ENCODE measurements around the gene AHCYL2. TPM values are rescaled to one million over a fixed set of nuclear protein-coding genes. Genes with fewer than 3 reads are reported as not detected.

Gene AHCYL2
- polyA plus RNA-seq, 1 experiment = 13.3 TPM

DNA sequence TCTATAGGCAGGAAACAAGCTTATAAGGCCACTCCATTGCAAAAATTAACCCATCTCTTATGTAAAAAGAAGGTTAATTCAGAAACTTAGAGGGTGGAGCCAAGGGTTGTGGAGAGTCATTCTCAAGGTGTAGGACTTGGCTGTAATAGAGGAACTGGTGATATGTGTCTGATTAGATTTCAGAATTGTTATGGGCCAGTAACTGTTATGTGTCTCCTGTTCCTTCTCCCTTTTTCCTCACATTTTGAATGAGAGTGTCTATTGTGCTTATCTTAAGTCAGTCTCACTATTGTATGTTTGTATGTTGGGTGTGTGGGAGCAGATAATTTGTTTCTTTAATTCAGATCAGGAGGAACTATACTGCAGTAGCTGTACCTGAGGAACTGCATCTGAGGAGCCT lies 49.1 kb downstream of the AHCYL2 start:
- CTCF ChIA-PET = interaction anchor here (1.5 to 4.1 kb wide), 2 partner anchors 11 to 55 kb away, joined by 4 to 42 read pairs; no protein-coding TSS in a partner anchor
- H3K27ac ChIP-seq (ENCODE audit: low read depth, low read length) = no peak overlapping the region
- TF ChIP-seq, protein P1, sequence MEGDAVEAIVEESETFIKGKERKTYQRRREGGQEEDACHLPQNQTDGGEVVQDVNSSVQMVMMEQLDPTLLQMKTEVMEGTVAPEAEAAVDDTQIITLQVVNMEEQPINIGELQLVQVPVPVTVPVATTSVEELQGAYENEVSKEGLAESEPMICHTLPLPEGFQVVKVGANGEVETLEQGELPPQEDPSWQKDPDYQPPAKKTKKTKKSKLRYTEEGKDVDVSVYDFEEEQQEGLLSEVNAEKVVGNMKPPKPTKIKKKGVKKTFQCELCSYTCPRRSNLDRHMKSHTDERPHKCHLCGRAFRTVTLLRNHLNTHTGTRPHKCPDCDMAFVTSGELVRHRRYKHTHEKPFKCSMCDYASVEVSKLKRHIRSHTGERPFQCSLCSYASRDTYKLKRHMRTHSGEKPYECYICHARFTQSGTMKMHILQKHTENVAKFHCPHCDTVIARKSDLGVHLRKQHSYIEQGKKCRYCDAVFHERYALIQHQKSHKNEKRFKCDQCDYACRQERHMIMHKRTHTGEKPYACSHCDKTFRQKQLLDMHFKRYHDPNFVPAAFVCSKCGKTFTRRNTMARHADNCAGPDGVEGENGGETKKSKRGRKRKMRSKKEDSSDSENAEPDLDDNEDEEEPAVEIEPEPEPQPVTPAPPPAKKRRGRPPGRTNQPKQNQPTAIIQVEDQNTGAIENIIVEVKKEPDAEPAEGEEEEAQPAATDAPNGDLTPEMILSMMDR (IDR thresholded peaks at IDR 0.05; ENCODE audit: low read depth, low read length) = no peak
- POLR2A ChIA-PET = no interaction called here
- no peaks in the 10 kb centered on the region for H3K27me3 ChIP-seq (ENCODE audit: control insufficient read depth, insufficient read depth, low read length)
- H3K4me3 ChIP-seq (ENCODE audit: low read depth, low read length) = no peak overlapping the region
- no peak for DNase-seq (ENCODE audit: low read depth, low spot score)
- H3K9me3 ChIP-seq (ENCODE audit: control insufficient read depth, insufficient read depth, low read length) = peaks cover 12% of the 10 kb centered on the region

DNA sequence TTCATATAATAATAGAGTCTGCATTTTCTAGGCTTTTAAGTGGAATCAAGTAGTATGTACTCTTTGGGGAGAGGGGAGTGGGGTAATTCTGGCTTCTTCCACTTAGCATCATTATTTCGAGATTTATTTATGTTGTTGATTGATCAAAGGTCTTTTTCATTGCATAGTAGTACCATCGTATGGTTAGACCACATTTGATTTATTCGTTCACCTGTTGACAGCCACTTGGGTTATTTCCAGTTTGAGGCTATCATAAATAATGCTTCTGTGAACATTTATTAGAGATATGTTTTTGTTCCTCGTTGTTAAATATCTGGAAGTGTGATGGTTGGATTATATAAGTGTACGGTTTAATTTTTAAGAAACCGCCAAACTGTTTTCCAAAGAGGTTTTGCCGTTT lies 52.8 kb downstream of the AHCYL2 start:
- Histone ChIP-seq H3K4me3 (ENCODE audit: low read depth, low read length) (no peak overlapping the region), H3K27ac (ENCODE audit: low read depth, low read length) (no peak overlapping the region), H3K9me3 (ENCODE audit: control insufficient read depth, insufficient read depth, low read length) (peaks cover 12% of the 10 kb centered on the region), H3K27me3 (ENCODE audit: control insufficient read depth, insufficient read depth, low read length) (no peaks in the 10 kb centered on the region)
- ChIA-PET CTCF (interaction anchor here (0.7 kb wide), 1 partner anchor 71 kb away, joined by 8 read pairs; no protein-coding TSS in a partner anchor), POLR2A (no interaction called here)
- no peak for DNase-seq (ENCODE audit: low read depth, low spot score)
- TF ChIP-seq, protein P1 (IDR thresholded peaks at IDR 0.05; ENCODE audit: low read depth, low read length) = no peak

DNA sequence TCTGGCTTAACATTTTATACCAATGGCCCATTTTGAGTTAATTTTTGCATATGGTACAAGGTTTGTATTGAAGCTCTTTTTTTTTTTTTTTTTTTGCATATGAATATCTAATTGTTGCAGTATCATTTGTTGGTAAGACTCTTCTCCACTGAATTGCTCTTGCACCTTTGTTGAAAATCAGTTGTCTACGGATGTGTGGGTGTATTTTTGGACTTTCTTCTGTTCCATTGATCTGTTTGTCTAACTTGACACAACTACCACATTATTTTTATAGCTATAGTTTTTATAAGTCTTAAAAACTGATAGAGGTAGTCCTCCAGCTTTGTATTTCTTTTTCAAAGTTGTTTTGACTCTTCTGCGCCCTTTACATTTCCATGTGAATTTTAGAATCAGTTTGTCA lies 53.9 kb downstream of the AHCYL2 start:
- TF ChIP-seq, protein P1 (IDR thresholded peaks at IDR 0.05; ENCODE audit: low read depth, low read length) = no peak
- POLR2A ChIA-PET = no interaction called here
- peaks cover 7% of the 10 kb centered on the region; the same call in 1 of the 2 replicates for H3K9me3 ChIP-seq (ENCODE audit: control insufficient read depth, insufficient read depth, low read length)
- CTCF ChIA-PET = interaction anchor here (0.5 to 1.7 kb wide), 7 partner anchors 36 to 88 kb away, joined by 3 to 7 read pairs (median 5); no protein-coding TSS in a partner anchor
- no peak for DNase-seq (ENCODE audit: low read depth, low spot score)
- no peaks in the 10 kb centered on the region for H3K27me3 ChIP-seq (ENCODE audit: control insufficient read depth, insufficient read depth, low read length)
- H3K4me3 ChIP-seq (ENCODE audit: low read depth, low read length) = no peak overlapping the region
- H3K27ac ChIP-seq (ENCODE audit: low read depth, low read length) = no peak overlapping the region

DNA sequence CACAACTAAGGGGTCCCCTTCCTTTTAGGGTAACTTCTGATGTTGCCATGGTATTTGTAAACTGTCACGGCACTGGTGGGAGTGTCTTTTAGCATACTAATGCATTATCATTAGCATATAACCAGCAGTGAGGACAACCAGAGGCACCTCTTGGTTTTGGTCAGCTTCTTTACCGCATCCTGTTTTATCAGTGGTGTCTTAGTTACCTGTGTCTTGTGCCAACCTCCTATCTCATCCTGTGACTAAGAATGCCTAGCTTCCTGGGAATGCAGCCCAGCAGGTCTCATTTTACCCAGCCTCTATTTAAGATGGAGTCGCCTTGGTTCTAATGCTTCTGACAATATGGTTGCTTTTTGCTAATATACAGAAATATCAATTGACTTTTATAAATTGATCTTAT lies 54.9 kb downstream of the AHCYL2 start:
- H3K4me3 ChIP-seq (ENCODE audit: low read depth, low read length) = no peak overlapping the region
- TF ChIP-seq, protein P1 (IDR thresholded peaks at IDR 0.05; ENCODE audit: low read depth, low read length) = no peak
- peaks cover under 1% of the 10 kb centered on the region; the same call in 1 of the 2 replicates for H3K9me3 ChIP-seq (ENCODE audit: control insufficient read depth, insufficient read depth, low read length)
- H3K27me3 ChIP-seq (ENCODE audit: control insufficient read depth, insufficient read depth, low read length) = no peaks in the 10 kb centered on the region
- no peak for DNase-seq (ENCODE audit: low read depth, low spot score)
- H3K27ac ChIP-seq (ENCODE audit: low read depth, low read length) = no peak overlapping the region
- ChIA-PET POLR2A (no interaction called here), CTCF (interaction anchor here (0.9 to 1.7 kb wide), 3 partner anchors 8 to 87 kb away, joined by 3 to 7 read pairs (median 6); no protein-coding TSS in a partner anchor)

DNA sequence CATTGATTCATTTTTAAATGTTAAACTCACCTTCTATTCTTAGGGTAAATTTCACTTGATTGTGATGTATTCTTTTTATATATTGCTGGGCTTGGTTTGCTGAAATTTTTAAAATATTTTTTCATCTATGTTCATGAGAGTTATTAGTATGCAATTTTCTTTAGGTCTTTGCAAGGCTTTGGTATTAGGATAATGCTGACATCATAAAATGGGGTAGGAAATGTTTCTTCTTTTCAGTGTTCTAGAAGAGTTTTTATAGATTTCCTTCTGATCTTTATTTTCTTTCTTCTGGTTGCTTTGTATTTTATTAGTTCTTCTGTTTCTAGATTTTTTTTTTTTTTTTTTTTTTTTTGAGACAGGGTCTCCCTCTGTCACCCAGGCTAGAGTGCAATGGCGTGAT lies 56.3 kb downstream of the AHCYL2 start:
- TF ChIP-seq, protein P1 (IDR thresholded peaks at IDR 0.05; ENCODE audit: low read depth, low read length) = no peak
- ChIA-PET CTCF (no interaction called here), POLR2A (no interaction called here)
- Histone ChIP-seq H3K4me3 (ENCODE audit: low read depth, low read length) (no peak overlapping the region), H3K9me3 (ENCODE audit: control insufficient read depth, insufficient read depth, low read length) (no peaks in the 10 kb centered on the region), H3K27ac (ENCODE audit: low read depth, low read length) (no peak overlapping the region), H3K27me3 (ENCODE audit: control insufficient read depth, insufficient read depth, low read length) (no peaks in the 10 kb centered on the region)
- no peak for DNase-seq (ENCODE audit: low read depth, low spot score)
